Neuronal stem cell (in vitro differentiated cells): Measurements from ENCODE around the gene GPR35.
A peak's percentile ranks its signal among the peaks of the same experiment; 100 is the strongest.

Source experiments
- DNase-seq: peaks from one replicate; pipeline ENCODE4 v3.0.0-alpha.2; 2013; ENCODE audit warnings: low spot score
- H2AFZ ChIP-seq: one replicate; pipeline ENCODE4 v1.6.1; 2013; ENCODE audit warnings: mild to moderate bottlenecking, low read length, inconsistent platforms
- H2AK5ac ChIP-seq: 2 replicates; pipeline ENCODE4 v1.6.1; 2013; ENCODE audit warnings: low read depth, mild to moderate bottlenecking, inconsistent platforms, low read length, moderate library complexity, mixed read lengths
- H2BK120ac ChIP-seq: 2 replicates; pipeline ENCODE4 v1.6.1; 2013; ENCODE audit warnings: low read depth, mild to moderate bottlenecking, inconsistent platforms, low read length, moderate library complexity, mixed read lengths
- H2BK12ac ChIP-seq: one replicate; pipeline ENCODE4 v1.6.1; 2013; ENCODE audit warnings: low read length, inconsistent platforms
- H2BK15ac ChIP-seq: 2 replicates; pipeline ENCODE4 v1.6.1; 2013; ENCODE audit warnings: mild to moderate bottlenecking, low read length, inconsistent platforms, mixed read lengths
- H2BK5ac ChIP-seq: one replicate; pipeline ENCODE4 v1.6.1; 2013; ENCODE audit warnings: inconsistent platforms, mild to moderate bottlenecking, low read length, moderate library complexity
- H3K14ac ChIP-seq: one replicate; pipeline ENCODE4 v1.6.1; 2013; ENCODE audit warnings: low read length, inconsistent platforms
- H3K18ac ChIP-seq: 2 replicates; pipeline ENCODE4 v1.6.1; 2013; ENCODE audit warnings: low read length, inconsistent platforms
- H3K23ac ChIP-seq: 2 replicates; pipeline ENCODE4 v1.6.1; 2013; ENCODE audit warnings: low read depth, mild to moderate bottlenecking, mixed read lengths, low read length, inconsistent platforms; ENCODE audit not compliant: poor library complexity
- H3K27ac ChIP-seq: replicated peaks from 3 replicates; pipeline ENCODE4 v1.5.1; 2013; ENCODE audit warnings: low read length, inconsistent platforms
- H3K27me3 ChIP-seq, 3 experiments: 2 replicates each; pipeline ENCODE4 v1.6.1; 2013; ENCODE audit warnings: low read length in 3 of 3, mild to moderate bottlenecking in 2 of 3, inconsistent platforms in 1 of 3, low read depth in 1 of 3, mixed read lengths in 1 of 3, moderate library complexity in 1 of 3; ENCODE audit not compliant: control insufficient read depth in 3 of 3, insufficient read depth in 3 of 3
- H3K36me3 ChIP-seq, 2 donors: replicated peaks in 1 of 2; 2 replicates each; pipeline ENCODE4 v1.6.1; 2013; ENCODE audit warnings: low read length in 2 of 2; ENCODE audit not compliant: control insufficient read depth in 2 of 2, insufficient read depth in 2 of 2
- H3K4ac ChIP-seq: 2 replicates; pipeline ENCODE4 v1.6.1; 2013; ENCODE audit warnings: inconsistent platforms, mild to moderate bottlenecking, low read length, moderate library complexity
- H3K4me1 ChIP-seq, 2 donors: 1 replicate in 1 of 2; 2 replicates in 1 of 2; pipeline ENCODE4 v1.6.1; 2013; ENCODE audit warnings: low read length in 2 of 2, low read depth in 1 of 2; ENCODE audit not compliant: control insufficient read depth in 2 of 2, insufficient read depth in 1 of 2
- H3K4me2 ChIP-seq: one replicate; pipeline ENCODE4 v1.6.1; 2013; ENCODE audit warnings: mild to moderate bottlenecking, low read length, inconsistent platforms; ENCODE audit not compliant: insufficient read depth, poor library complexity, severe bottlenecking
- H3K4me3 ChIP-seq, 2 donors: 2 replicates each; pipeline ENCODE4 v1.5.1; 2013; ENCODE audit warnings: low read length in 2 of 2, mild to moderate bottlenecking in 2 of 2, inconsistent platforms in 1 of 2, moderate library complexity in 1 of 2
- H3K79me1 ChIP-seq: one replicate; pipeline ENCODE4 v1.6.1; 2013; ENCODE audit warnings: low read depth, mild to moderate bottlenecking, inconsistent platforms, low read length, moderate library complexity
- H3K9ac ChIP-seq: one replicate; pipeline ENCODE4 v1.6.1; 2013; ENCODE audit warnings: mild to moderate bottlenecking, low read depth, low read length, inconsistent platforms; ENCODE audit not compliant: poor library complexity
- H3K9me3 ChIP-seq, 2 donors: replicated peaks in 1 of 2; 2 replicates each; pipeline versions ENCODE3 to v1.6.1; 2013; ENCODE audit warnings: low read length in 2 of 2, mild to moderate bottlenecking in 2 of 2, inconsistent platforms in 1 of 2, low read depth in 1 of 2, mixed read lengths in 1 of 2, moderate library complexity in 1 of 2; ENCODE audit not compliant: control insufficient read depth in 2 of 2, insufficient read depth in 1 of 2
- H4K8ac ChIP-seq: one replicate; pipeline ENCODE4 v1.6.1; 2013; ENCODE audit warnings: low read depth, mild to moderate bottlenecking, inconsistent platforms, low read length, moderate library complexity
- H4K91ac ChIP-seq: one replicate; pipeline ENCODE4 v1.6.1; 2013; ENCODE audit warnings: low read length, low read depth, mild to moderate bottlenecking, inconsistent platforms; ENCODE audit not compliant: poor library complexity
- WGBS, 2 donors: extraction: QIAGEN DNeasy Blood & Tissue Kit; methylation state at CpG; one replicate each; pipeline ENCODE4 v1.1.7; 2013; ENCODE audit warnings: missing lambda C conversion rate in 2 of 2, mixed read lengths in 1 of 2; ENCODE audit not compliant: insufficient read length in 2 of 2, insufficient replicate concordance in 1 of 2; ENCODE audit errors: extremely low coverage in 2 of 2; 5-methylcytosine and 5-hydroxymethylcytosine counted together

GPR35 gene

GRCh38 chr2:240637116-240637900, 12.0 kb downstream of the GPR35 start:
- H3K36me3 ChIP-seq = no peaks in the 10 kb centered on the region
- H3K18ac ChIP-seq = no peak overlapping the region
- peaks cover 3% of the 10 kb centered on the region for H3K79me1 ChIP-seq
- H2BK15ac ChIP-seq = no peak overlapping the region
- H3K9me3 ChIP-seq = peaks cover 4 to 10% of the 10 kb centered on the region in 2 donors
- WGBS, 2 donors = no CpG with 5 or more reads among the region's 17 CpGs
- no peak overlapping the region for H3K4me3 ChIP-seq
- DNase-seq = no peak
- peak overlapping the region; percentile 73 for H2BK12ac ChIP-seq
- H3K4me2 ChIP-seq = no peak overlapping the region
- no peak overlapping the region for H4K8ac ChIP-seq
- no peak overlapping the region for H3K4ac ChIP-seq
- H4K91ac ChIP-seq = no peak overlapping the region
- no peaks in the 10 kb centered on the region for H3K4me1 ChIP-seq
- H3K9ac ChIP-seq = no peak overlapping the region
- peaks cover 0 to 10% (median 0%) of the 10 kb centered on the region in 3 experiments for H3K27me3 ChIP-seq
- H3K14ac ChIP-seq = no peak overlapping the region
- no peak overlapping the region for H2BK5ac ChIP-seq
- H3K23ac ChIP-seq = peak overlapping the region; percentile 85
- no peak overlapping the region for H2BK120ac ChIP-seq
- no peak overlapping the region for H2AK5ac ChIP-seq
- no peak overlapping the region for H2AFZ ChIP-seq
- no peak overlapping the region for H3K27ac ChIP-seq

GRCh38 chr2:240637901-240638345, 12.6 kb downstream of the GPR35 start:
- Histone ChIP-seq H3K4me3 (no peak overlapping the region), H3K4me2 (no peak overlapping the region), H2BK15ac (no peak overlapping the region), H3K9ac (no peak overlapping the region), H3K4me1 (no peaks in the 10 kb centered on the region), H3K14ac (peak overlapping the region; percentile 21), H2BK5ac (no peak overlapping the region), H3K23ac (peak overlapping the region; percentile 85), H3K4ac (no peak overlapping the region), H3K27me3 (peaks cover 0 to 10% (median 0%) of the 10 kb centered on the region in 3 experiments), H2AK5ac (no peak overlapping the region), H3K27ac (no peak overlapping the region), H3K9me3 (peaks cover 4 to 7% of the 10 kb centered on the region in 2 donors), H2AFZ (no peak overlapping the region), H3K36me3 (no peaks in the 10 kb centered on the region), H4K8ac (no peak overlapping the region), H2BK12ac (peak overlapping the region; percentile 73), H4K91ac (no peak overlapping the region), H3K79me1 (peaks cover 3% of the 10 kb centered on the region), H3K18ac (no peak overlapping the region), H2BK120ac (no peak overlapping the region)
- no CpG with 5 or more reads among the region's 8 CpGs for WGBS, 2 donors
- no peak for DNase-seq

- Histone ChIP-seq H2AFZ (peak overlapping the region; percentile 22), H2BK5ac (no peak overlapping the region), H3K9ac (no peak overlapping the region), H3K79me1 (peaks cover 3% of the 10 kb centered on the region), H3K27ac (no peak overlapping the region), H3K4me3 (no peak overlapping the region), H3K18ac (no peak overlapping the region), H2BK120ac (no peak overlapping the region), H3K9me3 (peaks cover 4 to 7% of the 10 kb centered on the region in 2 donors), H2BK12ac (no peak overlapping the region), H2BK15ac (no peak overlapping the region), H3K14ac (no peak overlapping the region), H3K23ac (no peak overlapping the region), H3K36me3 (no peaks in the 10 kb centered on the region), H3K4ac (no peak overlapping the region), H4K91ac (no peak overlapping the region), H3K4me2 (no peak overlapping the region), H3K4me1 (no peaks in the 10 kb centered on the region), H4K8ac (no peak overlapping the region), H3K27me3 (peaks cover 0 to 10% (median 0%) of the 10 kb centered on the region in 3 experiments), H2AK5ac (no peak overlapping the region)
- WGBS, 2 donors = no CpG with 5 or more reads among the region's 18 CpGs
- DNase-seq = no peak
Observed at GRCh38 chr2:240638512-240639160, 13.4 kb downstream of the GPR35 start.

GRCh38 chr2:240639566-240639965, 14.3 kb downstream of the GPR35 start:
- DNase-seq = no peak
- H3K9ac ChIP-seq = no peak overlapping the region
- H2BK120ac ChIP-seq = no peak overlapping the region
- no peak overlapping the region for H3K14ac ChIP-seq
- no peak overlapping the region for H2AFZ ChIP-seq
- peaks cover 3% of the 10 kb centered on the region for H3K79me1 ChIP-seq
- no peak overlapping the region for H2BK12ac ChIP-seq
- H2BK15ac ChIP-seq = no peak overlapping the region
- no peak overlapping the region for H3K27ac ChIP-seq
- no peak overlapping the region for H2BK5ac ChIP-seq
- H3K4me3 ChIP-seq = no peak overlapping the region
- H4K8ac ChIP-seq = no peak overlapping the region
- no peak overlapping the region for H4K91ac ChIP-seq
- H3K9me3 ChIP-seq = peaks cover 4% of the 10 kb centered on the region in 2 donors
- peaks cover 0 to under 1% of the 10 kb centered on the region in 2 donors for H3K4me1 ChIP-seq
- no peaks in the 10 kb centered on the region for H3K36me3 ChIP-seq
- peaks cover 0 to 13% (median 0%) of the 10 kb centered on the region in 3 experiments for H3K27me3 ChIP-seq
- no peak overlapping the region for H3K4me2 ChIP-seq
- peak overlapping the region; percentile 80 for H3K23ac ChIP-seq
- H3K4ac ChIP-seq = no peak overlapping the region
- H3K18ac ChIP-seq = peak overlapping the region; percentile 64
- peak overlapping the region; percentile 37 for H2AK5ac ChIP-seq
- no CpG with 5 or more reads among the region's 18 CpGs for WGBS, 2 donors
